Measurements from ENCODE around the gene DIPK1B. TPM values are rescaled to one million over a fixed set of nuclear protein-coding genes. Genes with fewer than 3 reads are reported as not detected.
A peak's percentile ranks its signal among the peaks of the same experiment; 100 is the strongest.

Gene DIPK1B
- polyA plus RNA-seq, 3 donors, result 0.10 TPM; not detected in 2

- Mint-ChIP-seq H3K4me3 (no peak overlapping the region), H3K27me3 (ENCODE audit: low read depth in 3 of 3) (peaks cover 5 to 14% (median 7%) of the 10 kb centered on the region in 3 donors), H3K27ac (peak overlapping the region in 1 of 7 donors; percentile 66), H3K4me1 (peaks cover 47% of the 10 kb centered on the region), H3K9me3 (peaks cover 0 to 5% (median 0%) of the 10 kb centered on the region in 7 donors), H3K36me3 (peaks cover 0 to 2% of the 10 kb centered on the region in 2 donors)
- H3K4me3 ChIP-seq (replicated peaks in 1 of 3; ENCODE audit: low read depth in 2 of 3, low read length in 3 of 3), result no peak overlapping the region
- no peak overlapping the region for H3K4me2 ChIP-seq (replicated peaks; ENCODE audit: extremely low read depth, low read length, poor library complexity, severe bottlenecking)
- TF ChIP-seq CTCF (IDR thresholded peaks at IDR 0.05), result no peak
- no peak overlapping the region for H3K27ac ChIP-seq (ENCODE audit: low read depth in 1 of 2, low read length in 2 of 2)
- H2AFZ ChIP-seq (ENCODE audit: insufficient read depth, low read depth, low read length, poor library complexity, severe bottlenecking), result no peak overlapping the region
- DNase-seq, result no peak
- H3K9ac ChIP-seq (ENCODE audit: insufficient read depth, low read length, poor library complexity, severe bottlenecking), result peak overlapping the region; percentile 8
- H3K36me3 ChIP-seq (replicated peaks in 1 of 2; ENCODE audit: control insufficient read depth in 1 of 2, insufficient read depth in 2 of 2, low read length in 2 of 2), result no peaks in the 10 kb centered on the region
- H3K79me2 ChIP-seq (ENCODE audit: insufficient read depth, low read length), result no peaks in the 10 kb centered on the region
- H3K9me3 ChIP-seq (replicated peaks in 1 of 2; ENCODE audit: control insufficient read depth in 1 of 2, insufficient read depth in 1 of 2, low read length in 2 of 2), result no peaks in the 10 kb centered on the region
- H3K4me1 ChIP-seq (ENCODE audit: control insufficient read depth in 1 of 2, insufficient read depth in 2 of 2, low read length in 2 of 2), result peaks cover 65 to 69% of the 10 kb centered on the region in 2 donors
- H4K20me1 ChIP-seq (ENCODE audit: insufficient read depth, low read length), result no peaks in the 10 kb centered on the region
- WGBS (ENCODE audit: insufficient coverage), result 91% methylated on average over 18 of the region's 23 CpGs
- peaks cover 0 to 2% of the 10 kb centered on the region in 2 donors for H3K27me3 ChIP-seq (ENCODE audit: control insufficient read depth in 2 of 2, insufficient read depth in 2 of 2, low read length in 2 of 2)
- intact Hi-C loops (cut with micrococcal nuclease), result loop anchor here in 1 of 2 donors (5.0 kb wide), 1 partner anchor 49 kb away; no protein-coding TSS in a partner anchor
Observed at GRCh38 chr9:136695955-136696354, 16.4 kb upstream of the DIPK1B start.

- peaks cover 0 to 7% of the 10 kb centered on the region in 2 donors for H3K27me3 ChIP-seq (ENCODE audit: control insufficient read depth in 2 of 2, insufficient read depth in 2 of 2, low read length in 2 of 2)
- H3K4me2 ChIP-seq (replicated peaks; ENCODE audit: extremely low read depth, low read length, poor library complexity, severe bottlenecking), result no peak overlapping the region
- intact Hi-C loops (cut with micrococcal nuclease), result loop anchor here in 1 of 2 donors (5.0 kb wide), 1 partner anchor 49 kb away; no protein-coding TSS in a partner anchor
Observed at GRCh38 chr9:136696502-136696901, 15.9 kb upstream of the DIPK1B start.

More at GRCh38 chr9:136696502-136696901, 15.9 kb upstream of the DIPK1B start:
- Mint-ChIP-seq H3K9me3 (peaks cover 0 to 5% (median 0%) of the 10 kb centered on the region in 7 donors), H3K36me3 (peaks cover 0 to 2% of the 10 kb centered on the region in 2 donors), H3K27me3 (ENCODE audit: low read depth in 3 of 3) (peaks cover 7 to 20% (median 11%) of the 10 kb centered on the region in 3 donors), H3K27ac (peak overlapping the region in 1 of 7 donors; percentile 13), H3K4me3 (no peak overlapping the region), H3K4me1 (peaks cover 52% of the 10 kb centered on the region)
- DNase-seq, result no peak
- Histone ChIP-seq H2AFZ (ENCODE audit: insufficient read depth, low read depth, low read length, poor library complexity, severe bottlenecking) (no peak overlapping the region), H3K4me3 (replicated peaks in 1 of 3; ENCODE audit: low read depth in 2 of 3, low read length in 3 of 3) (no peak overlapping the region), H3K9me3 (replicated peaks in 1 of 2; ENCODE audit: control insufficient read depth in 1 of 2, insufficient read depth in 1 of 2, low read length in 2 of 2) (no peaks in the 10 kb centered on the region), H4K20me1 (ENCODE audit: insufficient read depth, low read length) (no peaks in the 10 kb centered on the region), H3K79me2 (ENCODE audit: insufficient read depth, low read length) (no peaks in the 10 kb centered on the region), H3K27ac (ENCODE audit: low read depth in 1 of 2, low read length in 2 of 2) (no peak overlapping the region), H3K36me3 (replicated peaks in 1 of 2; ENCODE audit: control insufficient read depth in 1 of 2, insufficient read depth in 2 of 2, low read length in 2 of 2) (no peaks in the 10 kb centered on the region), H3K9ac (ENCODE audit: insufficient read depth, low read length, poor library complexity, severe bottlenecking) (peak overlapping the region; percentile 8), H3K4me1 (ENCODE audit: control insufficient read depth in 1 of 2, insufficient read depth in 2 of 2, low read length in 2 of 2) (peaks cover 71 to 74% of the 10 kb centered on the region in 2 donors)
- WGBS (ENCODE audit: insufficient coverage), result 59% methylated on average over 7 of the region's 9 CpGs
- no peak for TF ChIP-seq CTCF (IDR thresholded peaks at IDR 0.05)

Measured in CD14-positive monocyte (primary cell).